ENCODE data around the gene FAM120A. TPM values are rescaled to one million over a fixed set of nuclear protein-coding genes. Genes with fewer than 3 reads are reported as not detected.

Gene FAM120A
- total RNA-seq, 1 donor from 2014 or later: 57.7 TPM

DNA sequence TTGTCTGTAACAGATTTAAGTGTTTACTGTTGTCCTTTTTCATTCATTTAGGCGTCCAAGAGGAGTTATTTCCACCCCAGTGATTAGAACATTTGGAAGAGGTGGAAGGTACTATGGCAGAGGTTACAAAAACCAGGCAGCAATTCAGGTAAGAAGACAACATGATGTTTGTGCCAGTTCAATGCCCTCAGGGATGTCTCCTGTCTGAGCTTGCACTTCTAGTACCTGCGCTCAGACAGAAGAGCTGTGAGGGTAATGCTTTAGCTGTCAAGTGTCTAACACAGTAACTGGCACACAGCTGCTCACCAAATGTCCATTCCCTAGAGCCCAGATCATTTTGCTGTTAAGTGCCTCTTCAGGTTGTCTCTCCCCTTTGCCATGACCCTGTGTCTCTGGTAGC, 110.7 kb downstream of the FAM120A start:
- Histone ChIP-seq H3K4me2 (ENCODE audit: low read length) (no peak overlapping the region), H3K4me1 (ENCODE audit: insufficient read depth, low read length) (peaks cover 4% of the 10 kb centered on the region), H3K9me3 (ENCODE audit: insufficient read depth, low read depth, low read length) (no peaks in the 10 kb centered on the region), H3K36me3 (ENCODE audit: insufficient read depth, low read length) (peaks cover 46% of the 10 kb centered on the region), H3K9ac (ENCODE audit: low read length) (no peak overlapping the region), H3K4me3 (ENCODE audit: insufficient read depth, low read depth, low read length) (no peak overlapping the region), H3K27ac (ENCODE audit: low read depth, low read length) (no peak overlapping the region), H2AFZ (ENCODE audit: low read depth, low read length) (no peak overlapping the region), H3K27me3 (ENCODE audit: insufficient read depth, low read length) (no peaks in the 10 kb centered on the region), H3K79me2 (ENCODE audit: insufficient read depth, low read length) (peaks cover 2% of the 10 kb centered on the region), H4K20me1 (ENCODE audit: insufficient read depth, low read length) (peaks cover 7% of the 10 kb centered on the region)
- Mint-ChIP-seq H3K27me3 (ENCODE audit: low read depth, unreplicated experiment) (no peaks in the 10 kb centered on the region), H3K4me3 (ENCODE audit: unreplicated experiment) (no peak overlapping the region), H3K36me3 (ENCODE audit: low read depth, unreplicated experiment) (peaks cover 6% of the 10 kb centered on the region), H3K9me3 (ENCODE audit: unreplicated experiment) (no peaks in the 10 kb centered on the region), H3K4me1 (ENCODE audit: low read depth, unreplicated experiment) (peaks cover 3% of the 10 kb centered on the region), H3K27ac (ENCODE audit: unreplicated experiment) (no peak overlapping the region)
- FAIRE-seq (no peak), DNase-seq (ENCODE audit: low read depth) (no peak)
- TF ChIP-seq EZH2 (IDR thresholded peaks at IDR 0.05; ENCODE audit: insufficient read depth, low read length): no peak
- TF ChIP-seq, protein P1, sequence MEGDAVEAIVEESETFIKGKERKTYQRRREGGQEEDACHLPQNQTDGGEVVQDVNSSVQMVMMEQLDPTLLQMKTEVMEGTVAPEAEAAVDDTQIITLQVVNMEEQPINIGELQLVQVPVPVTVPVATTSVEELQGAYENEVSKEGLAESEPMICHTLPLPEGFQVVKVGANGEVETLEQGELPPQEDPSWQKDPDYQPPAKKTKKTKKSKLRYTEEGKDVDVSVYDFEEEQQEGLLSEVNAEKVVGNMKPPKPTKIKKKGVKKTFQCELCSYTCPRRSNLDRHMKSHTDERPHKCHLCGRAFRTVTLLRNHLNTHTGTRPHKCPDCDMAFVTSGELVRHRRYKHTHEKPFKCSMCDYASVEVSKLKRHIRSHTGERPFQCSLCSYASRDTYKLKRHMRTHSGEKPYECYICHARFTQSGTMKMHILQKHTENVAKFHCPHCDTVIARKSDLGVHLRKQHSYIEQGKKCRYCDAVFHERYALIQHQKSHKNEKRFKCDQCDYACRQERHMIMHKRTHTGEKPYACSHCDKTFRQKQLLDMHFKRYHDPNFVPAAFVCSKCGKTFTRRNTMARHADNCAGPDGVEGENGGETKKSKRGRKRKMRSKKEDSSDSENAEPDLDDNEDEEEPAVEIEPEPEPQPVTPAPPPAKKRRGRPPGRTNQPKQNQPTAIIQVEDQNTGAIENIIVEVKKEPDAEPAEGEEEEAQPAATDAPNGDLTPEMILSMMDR (IDR thresholded peaks at IDR 0.05; ENCODE audit: insufficient read depth, low read depth, low read length): no peak

DNA sequence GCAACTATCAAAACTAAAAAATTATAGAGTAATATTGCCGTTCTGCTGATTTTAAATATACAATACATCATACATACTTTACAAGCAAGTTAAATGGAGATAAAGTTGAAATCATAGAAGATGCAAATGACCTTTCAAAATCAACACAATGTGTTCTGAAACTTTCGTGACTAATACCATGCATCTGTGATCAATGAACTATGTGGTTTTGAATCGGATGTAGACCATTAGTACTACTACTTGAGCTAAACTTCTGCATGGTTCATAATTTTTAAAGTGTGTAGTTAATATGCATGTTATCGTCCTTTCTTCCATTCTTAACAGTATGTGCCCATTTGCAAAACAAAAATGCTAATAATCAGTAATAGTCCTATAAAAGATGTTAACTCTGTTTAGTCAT, 113.6 kb downstream of the FAM120A start:
- no peak for TF ChIP-seq EZH2 (IDR thresholded peaks at IDR 0.05; ENCODE audit: insufficient read depth, low read length)
- TF ChIP-seq, protein P1 (IDR thresholded peaks at IDR 0.05; ENCODE audit: insufficient read depth, low read depth, low read length): no peak
- no peak overlapping the region for H2AFZ ChIP-seq (ENCODE audit: low read depth, low read length)
- Mint-ChIP-seq H3K4me1 (ENCODE audit: low read depth, unreplicated experiment) (peaks cover 7% of the 10 kb centered on the region), H3K4me3 (ENCODE audit: unreplicated experiment) (no peak overlapping the region), H3K27me3 (ENCODE audit: low read depth, unreplicated experiment) (no peaks in the 10 kb centered on the region), H3K27ac (ENCODE audit: unreplicated experiment) (no peak overlapping the region), H3K36me3 (ENCODE audit: low read depth, unreplicated experiment) (peaks cover 8% of the 10 kb centered on the region), H3K9me3 (ENCODE audit: unreplicated experiment) (no peaks in the 10 kb centered on the region)
- DNase-seq (ENCODE audit: low read depth) (no peak), FAIRE-seq (no peak)
- H3K9me3 ChIP-seq (ENCODE audit: insufficient read depth, low read depth, low read length): no peaks in the 10 kb centered on the region
- peaks cover 7% of the 10 kb centered on the region for H4K20me1 ChIP-seq (ENCODE audit: insufficient read depth, low read length)
- no peak overlapping the region for H3K4me2 ChIP-seq (ENCODE audit: low read length)
- peaks cover 31% of the 10 kb centered on the region for H3K36me3 ChIP-seq (ENCODE audit: insufficient read depth, low read length)
- peaks cover 7% of the 10 kb centered on the region for H3K4me1 ChIP-seq (ENCODE audit: insufficient read depth, low read length)
- H3K4me3 ChIP-seq (ENCODE audit: insufficient read depth, low read depth, low read length): no peak overlapping the region
- no peaks in the 10 kb centered on the region for H3K27me3 ChIP-seq (ENCODE audit: insufficient read depth, low read length)
- H3K9ac ChIP-seq (ENCODE audit: low read length): no peak overlapping the region
- no peak overlapping the region for H3K27ac ChIP-seq (ENCODE audit: low read depth, low read length)
- peaks cover 8% of the 10 kb centered on the region for H3K79me2 ChIP-seq (ENCODE audit: insufficient read depth, low read length)

DNA sequence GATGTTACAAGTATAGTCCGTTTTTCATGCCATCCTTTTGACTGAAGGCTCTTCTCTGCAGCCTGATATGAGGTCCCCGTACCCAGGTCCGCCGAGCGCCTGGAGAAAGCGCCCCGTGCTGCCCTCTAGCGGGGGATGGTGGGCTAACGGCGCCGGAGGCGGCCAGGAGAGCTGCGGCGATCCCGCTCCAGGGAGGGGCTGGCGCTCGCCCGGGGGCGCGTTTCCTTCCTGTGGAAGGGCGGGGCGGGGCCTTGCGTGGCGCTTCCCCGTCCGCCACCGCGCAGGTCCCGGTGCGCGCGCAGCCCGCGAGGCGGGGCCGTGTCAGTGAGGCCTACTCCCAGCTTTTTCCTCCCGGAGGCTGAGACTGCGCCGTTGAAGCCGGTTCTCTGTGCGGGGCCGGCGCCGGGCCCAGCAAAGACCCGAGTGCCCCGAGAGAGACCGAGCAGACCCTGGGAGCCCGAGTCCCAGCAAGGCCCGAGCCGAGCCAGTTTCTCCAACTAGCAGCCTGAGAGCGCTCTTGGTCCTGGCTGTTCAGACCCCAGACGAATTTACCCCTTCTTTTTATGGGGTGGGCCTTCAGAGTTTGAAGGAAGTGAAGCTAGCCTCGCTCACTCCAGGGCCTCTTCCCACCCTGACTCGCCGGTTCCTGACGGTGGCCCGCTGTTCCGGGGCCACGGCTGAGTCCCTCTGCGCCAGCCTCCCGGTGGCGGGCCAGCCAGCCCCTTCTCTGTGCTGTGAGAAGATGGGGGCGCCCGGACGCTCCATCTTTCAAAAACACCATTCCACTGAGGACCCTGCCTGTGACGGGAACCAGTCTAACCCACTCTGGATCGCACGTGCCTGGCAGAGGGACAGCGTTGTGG, 115.2 kb downstream of the FAM120A start:
- Histone ChIP-seq H3K9me3 (ENCODE audit: insufficient read depth, low read depth, low read length) (no peaks in the 10 kb centered on the region), H4K20me1 (ENCODE audit: insufficient read depth, low read length) (peaks cover 7% of the 10 kb centered on the region), H3K4me2 (ENCODE audit: low read length) (peak overlapping the region; percentile 84), H2AFZ (ENCODE audit: low read depth, low read length) (peak overlapping the region; percentile 68), H3K27ac (ENCODE audit: low read depth, low read length) (peak overlapping the region; percentile 82), H3K4me1 (ENCODE audit: insufficient read depth, low read length) (peaks cover 7% of the 10 kb centered on the region), H3K9ac (ENCODE audit: low read length) (peak overlapping the region; percentile 91), H3K27me3 (ENCODE audit: insufficient read depth, low read length) (no peaks in the 10 kb centered on the region), H3K4me3 (ENCODE audit: insufficient read depth, low read depth, low read length) (peak overlapping the region; percentile 59), H3K36me3 (ENCODE audit: insufficient read depth, low read length) (peaks cover 25% of the 10 kb centered on the region), H3K79me2 (ENCODE audit: insufficient read depth, low read length) (peaks cover 8% of the 10 kb centered on the region)
- peak overlapping the region; percentile 67 for H3K4me3 Mint-ChIP-seq (ENCODE audit: unreplicated experiment)
- DNase-seq (ENCODE audit: low read depth) (peak; percentile 83), FAIRE-seq (no peak)
- H3K4me1 Mint-ChIP-seq (ENCODE audit: low read depth, unreplicated experiment): peaks cover 7% of the 10 kb centered on the region
- no peak for TF ChIP-seq EZH2 (IDR thresholded peaks at IDR 0.05; ENCODE audit: insufficient read depth, low read length)
- TF ChIP-seq, protein P1 (IDR thresholded peaks at IDR 0.05; ENCODE audit: insufficient read depth, low read depth, low read length): peak; percentile 74
- no peaks in the 10 kb centered on the region for H3K27me3 Mint-ChIP-seq (ENCODE audit: low read depth, unreplicated experiment)
- peak overlapping the region; percentile 80 for H3K27ac Mint-ChIP-seq (ENCODE audit: unreplicated experiment)
- peaks cover 13% of the 10 kb centered on the region for H3K36me3 Mint-ChIP-seq (ENCODE audit: low read depth, unreplicated experiment)
- H3K9me3 Mint-ChIP-seq (ENCODE audit: unreplicated experiment): peaks cover 6% of the 10 kb centered on the region
